Progenitor cell of endocrine pancreas (in vitro differentiated cells): ENCODE results near the gene RAB44. TPM values are rescaled to one million over a fixed set of nuclear protein-coding genes. Genes with fewer than 3 reads are reported as not detected.

Experiments used
- DNase-seq: peaks from one replicate; pipeline ENCODE4 v3.0.0; 2021; ENCODE audit warnings: low spot score; ENCODE audit not compliant: unreplicated experiment
- H3K27ac Mint-ChIP-seq: 2 replicates; pipeline ENCODE4 v1.8.0; 2021; ENCODE audit warnings: mild to moderate bottlenecking, moderate library complexity, mixed read lengths
- H3K27me3 Mint-ChIP-seq: 2 replicates; pipeline ENCODE4 v1.8.0; 2021; ENCODE audit warnings: mixed read lengths
- H3K36me3 Mint-ChIP-seq: 2 replicates; pipeline ENCODE4 v1.8.0; 2022; ENCODE audit warnings: mixed read lengths; ENCODE audit not compliant: insufficient read depth
- H3K4me1 Mint-ChIP-seq: 2 replicates; pipeline ENCODE4 v1.8.0; 2021; ENCODE audit warnings: low read depth, mixed read lengths
- H3K4me3 Mint-ChIP-seq: 2 replicates; pipeline ENCODE4 v1.8.0; 2021; ENCODE audit warnings: low read depth, mild to moderate bottlenecking, moderate library complexity, mixed read lengths
- H3K9me3 Mint-ChIP-seq: 2 replicates; pipeline ENCODE4 v1.8.0; 2021; ENCODE audit warnings: low read depth, mixed read lengths
- total RNA-seq: library from RNA; stranded (reverse); gene quantifications from 2 replicates; pipeline ENCODE4 v1.2.1, GENCODE V29; 2021
- TF ChIP-seq, protein P1 (sequence below): fragments of 200-600 bp; sonication (generic); IDR thresholded peaks from one replicate; pipeline ENCODE4 v1.5.0; 2021; ENCODE audit warnings: antibody characterized with exemption, mild to moderate bottlenecking; ENCODE audit not compliant: unreplicated experiment

The RAB44 gene
- total RNA-seq, 1 donor from 2014 or later = not detected

DNA sequence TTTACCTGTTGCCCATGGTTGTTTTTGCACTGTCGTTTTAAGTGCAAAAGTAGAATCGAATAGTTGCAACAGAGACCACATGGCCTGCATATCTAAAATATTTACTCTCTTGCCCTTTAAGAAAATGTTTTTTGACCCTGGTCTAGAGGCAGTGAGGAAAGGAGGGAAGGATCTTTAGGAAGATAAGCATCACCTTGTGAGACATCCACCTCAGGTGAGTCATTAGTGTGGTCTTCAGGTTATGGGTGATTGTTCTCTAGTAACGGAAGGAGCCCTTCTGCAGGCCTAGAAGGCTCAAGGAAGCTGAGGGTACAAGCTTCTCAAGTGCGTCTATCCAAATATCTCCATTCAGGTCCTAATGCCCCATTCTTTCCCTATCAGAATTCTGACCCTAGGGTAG is 6.6 kb upstream of the RAB44 start:
- DNase-seq = no peak
- H3K27me3 Mint-ChIP-seq = peaks cover 33% of the 10 kb centered on the region
- H3K4me1 Mint-ChIP-seq = no peaks in the 10 kb centered on the region
- H3K36me3 Mint-ChIP-seq = no peaks in the 10 kb centered on the region
- H3K9me3 Mint-ChIP-seq = no peaks in the 10 kb centered on the region
- TF ChIP-seq, protein P1, sequence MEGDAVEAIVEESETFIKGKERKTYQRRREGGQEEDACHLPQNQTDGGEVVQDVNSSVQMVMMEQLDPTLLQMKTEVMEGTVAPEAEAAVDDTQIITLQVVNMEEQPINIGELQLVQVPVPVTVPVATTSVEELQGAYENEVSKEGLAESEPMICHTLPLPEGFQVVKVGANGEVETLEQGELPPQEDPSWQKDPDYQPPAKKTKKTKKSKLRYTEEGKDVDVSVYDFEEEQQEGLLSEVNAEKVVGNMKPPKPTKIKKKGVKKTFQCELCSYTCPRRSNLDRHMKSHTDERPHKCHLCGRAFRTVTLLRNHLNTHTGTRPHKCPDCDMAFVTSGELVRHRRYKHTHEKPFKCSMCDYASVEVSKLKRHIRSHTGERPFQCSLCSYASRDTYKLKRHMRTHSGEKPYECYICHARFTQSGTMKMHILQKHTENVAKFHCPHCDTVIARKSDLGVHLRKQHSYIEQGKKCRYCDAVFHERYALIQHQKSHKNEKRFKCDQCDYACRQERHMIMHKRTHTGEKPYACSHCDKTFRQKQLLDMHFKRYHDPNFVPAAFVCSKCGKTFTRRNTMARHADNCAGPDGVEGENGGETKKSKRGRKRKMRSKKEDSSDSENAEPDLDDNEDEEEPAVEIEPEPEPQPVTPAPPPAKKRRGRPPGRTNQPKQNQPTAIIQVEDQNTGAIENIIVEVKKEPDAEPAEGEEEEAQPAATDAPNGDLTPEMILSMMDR = no peak
- H3K4me3 Mint-ChIP-seq = no peak overlapping the region
- H3K27ac Mint-ChIP-seq = no peak overlapping the region

DNA sequence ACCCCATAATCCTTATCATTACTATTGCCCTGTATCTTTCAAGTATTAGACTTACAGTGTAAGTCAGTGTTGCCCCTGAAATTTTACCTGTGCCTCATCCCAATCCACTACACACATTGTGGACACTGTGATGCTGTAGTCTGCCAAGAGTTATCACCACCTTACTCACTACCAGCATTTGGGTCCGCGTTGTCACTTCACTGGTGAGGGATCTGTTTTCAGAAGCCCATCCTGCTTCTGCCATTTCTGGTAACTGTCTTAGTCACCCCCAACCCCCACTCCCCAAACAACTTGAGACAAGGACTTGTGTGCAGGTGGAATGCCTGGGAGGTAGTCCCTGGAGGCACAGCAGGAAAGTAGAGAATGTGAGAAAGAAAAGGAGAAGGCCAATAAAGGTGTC is 6.0 kb upstream of the RAB44 start:
- no peak for DNase-seq
- no peaks in the 10 kb centered on the region for H3K9me3 Mint-ChIP-seq
- H3K27me3 Mint-ChIP-seq = peaks cover 33% of the 10 kb centered on the region
- H3K4me3 Mint-ChIP-seq = no peak overlapping the region
- no peaks in the 10 kb centered on the region for H3K4me1 Mint-ChIP-seq
- H3K36me3 Mint-ChIP-seq = no peaks in the 10 kb centered on the region
- H3K27ac Mint-ChIP-seq = no peak overlapping the region
- TF ChIP-seq, protein P1 = no peak

DNA sequence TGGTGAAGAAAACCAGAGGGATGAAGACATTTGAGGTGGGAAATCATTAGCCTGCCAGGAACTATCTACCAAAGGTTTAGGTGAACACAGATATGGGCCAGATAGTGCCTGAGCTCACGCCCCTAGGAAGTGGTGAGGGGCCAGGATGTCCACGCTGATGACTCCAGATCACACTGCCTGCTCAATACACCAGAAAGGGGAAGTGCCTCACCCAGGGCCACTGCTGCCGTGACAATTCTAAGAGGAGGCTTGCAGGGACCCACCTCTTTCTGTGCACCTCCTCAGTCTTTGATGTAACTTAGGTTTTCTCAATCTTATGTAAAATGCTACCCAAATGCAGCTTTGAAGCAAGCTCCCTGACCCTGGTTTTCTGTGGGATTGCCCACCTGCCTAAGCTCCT is 5.4 kb upstream of the RAB44 start:
- no peak for DNase-seq
- no peak overlapping the region for H3K4me3 Mint-ChIP-seq

GRCh38 chr6:36692861-36693702 is 4.5 kb upstream of the RAB44 start:
- TF ChIP-seq, protein P1 = no peak
- H3K36me3 Mint-ChIP-seq = no peaks in the 10 kb centered on the region
- peaks cover 40% of the 10 kb centered on the region for H3K27me3 Mint-ChIP-seq
- H3K27ac Mint-ChIP-seq = no peak overlapping the region
- no peak for DNase-seq
- no peak overlapping the region for H3K4me3 Mint-ChIP-seq
- H3K9me3 Mint-ChIP-seq = peaks cover 3% of the 10 kb centered on the region
- H3K4me1 Mint-ChIP-seq = no peaks in the 10 kb centered on the region

More for the DNA sequence above, 5.4 kb upstream of the RAB44 start:
- Mint-ChIP-seq H3K4me1 (no peaks in the 10 kb centered on the region), H3K27me3 (peaks cover 39% of the 10 kb centered on the region), H3K9me3 (peaks cover 3% of the 10 kb centered on the region), H3K27ac (no peak overlapping the region), H3K36me3 (no peaks in the 10 kb centered on the region)
- TF ChIP-seq, protein P1 = no peak

DNA sequence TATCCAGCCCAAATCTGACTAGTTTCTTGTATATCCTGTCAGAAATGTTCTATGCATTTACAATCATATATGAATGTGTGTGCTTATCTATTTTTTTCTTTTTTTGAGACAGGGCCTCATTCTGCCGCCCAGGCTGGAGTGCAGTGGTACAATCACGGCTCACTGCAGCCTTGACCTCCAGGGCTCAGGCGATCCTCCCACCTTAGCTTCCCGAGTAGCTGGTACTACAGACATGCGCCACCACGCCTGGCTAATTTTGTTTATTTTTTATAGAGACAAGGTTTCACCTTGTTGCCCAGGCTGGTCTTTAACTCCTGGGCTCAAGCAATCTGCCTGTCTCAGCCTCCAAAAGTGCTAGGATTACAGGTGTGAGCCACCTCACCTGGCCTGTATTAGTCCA is 3.0 kb upstream of the RAB44 start:
- no peak overlapping the region for H3K27ac Mint-ChIP-seq
- no peaks in the 10 kb centered on the region for H3K36me3 Mint-ChIP-seq
- H3K4me1 Mint-ChIP-seq = no peaks in the 10 kb centered on the region
- peaks cover 3% of the 10 kb centered on the region for H3K9me3 Mint-ChIP-seq
- H3K27me3 Mint-ChIP-seq = peaks cover 40% of the 10 kb centered on the region
- H3K4me3 Mint-ChIP-seq = no peak overlapping the region
- DNase-seq = no peak
- TF ChIP-seq, protein P1 = no peak
